ENCODE results near the gene DBF4B.

The DBF4B gene

GRCh38 chr17:44760474-44761308 is 52.2 kb downstream of the DBF4B start:
- no peak for DNase-seq

GRCh38 chr17:44761932-44762810 is 53.7 kb downstream of the DBF4B start:
- no peak for DNase-seq

GRCh38 chr17:44763170-44763569 is 54.7 kb downstream of the DBF4B start:
- no peak for DNase-seq

DNA sequence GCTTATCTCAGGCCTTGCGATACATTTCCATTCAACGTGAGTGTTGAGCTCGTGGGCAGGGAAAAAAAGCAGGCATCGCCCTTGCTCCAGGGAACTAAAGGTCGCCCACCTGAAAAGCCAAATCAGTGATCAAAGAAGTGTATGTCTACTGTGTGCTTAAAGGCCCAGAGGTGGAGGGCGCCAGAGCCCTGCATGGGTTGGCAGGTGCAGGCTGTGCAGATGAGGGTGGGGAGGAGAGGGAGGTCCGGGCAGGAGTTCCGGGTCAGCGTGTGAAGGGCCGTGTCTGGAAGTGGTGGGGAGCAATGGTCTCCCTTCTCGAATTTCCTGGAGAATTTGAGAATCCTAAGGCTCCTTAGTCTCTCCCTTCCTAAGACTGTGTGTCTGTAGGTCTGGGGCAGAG is 57.5 kb downstream of the DBF4B start:
- DNase-seq = no peak

GRCh38 chr17:44766409-44767038 is 58.1 kb downstream of the DBF4B start:
- DNase-seq = no peak

DNA sequence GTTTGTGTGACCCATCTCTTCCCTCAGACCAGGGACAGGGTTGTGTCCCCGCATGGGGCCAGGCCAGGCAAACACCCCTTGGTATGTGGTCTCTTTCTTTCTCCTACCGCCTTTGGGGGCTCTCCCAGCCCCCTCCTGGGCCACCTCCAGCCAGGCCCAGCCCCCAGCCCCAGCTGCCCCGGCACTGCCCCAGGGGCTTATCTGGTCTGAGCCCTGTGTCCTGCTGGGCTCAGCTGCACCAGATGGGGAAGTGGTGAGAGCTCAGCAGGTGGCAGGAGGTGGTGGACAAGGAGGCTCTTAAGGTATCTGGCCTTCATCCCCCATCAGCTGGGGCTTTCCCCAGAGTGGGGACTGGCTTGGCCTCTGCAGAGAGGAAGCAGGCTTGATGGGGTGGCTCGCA is 59.0 kb downstream of the DBF4B start:
- DNase-seq = no peak

DNA sequence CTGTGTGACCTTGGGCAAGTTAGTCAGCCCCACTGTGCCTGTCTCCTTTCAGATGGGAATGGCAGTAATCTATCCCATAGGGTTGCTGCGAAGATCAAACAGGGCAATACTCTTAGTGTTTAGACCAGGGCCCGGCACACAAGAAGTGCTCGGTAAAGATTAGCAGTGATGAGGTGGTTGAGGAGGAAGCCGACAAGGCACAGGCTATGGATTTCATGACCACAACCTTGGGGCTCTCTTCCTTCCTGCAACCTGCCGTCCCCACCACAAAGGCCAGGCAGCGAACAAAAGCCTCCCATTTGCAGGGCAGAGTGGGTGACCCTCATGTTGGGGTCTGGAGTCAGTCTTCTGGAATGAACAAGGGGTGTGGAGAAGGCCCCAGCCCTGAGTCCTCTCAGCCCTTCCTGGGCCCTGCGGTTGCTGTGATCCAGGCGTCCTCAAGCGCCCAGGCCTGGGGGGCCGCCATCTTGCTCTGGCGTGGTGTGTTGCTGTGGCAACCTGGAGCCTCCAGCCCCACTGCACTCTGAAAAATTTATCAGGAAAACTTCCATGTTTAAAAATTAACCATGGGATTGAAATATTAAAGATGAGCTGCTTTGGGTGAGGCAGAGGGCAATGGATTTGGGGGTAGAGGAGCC is 60.2 kb downstream of the DBF4B start:
- DNase-seq = no peak

GRCh38 chr17:44769230-44769629 is 60.8 kb downstream of the DBF4B start:
- DNase-seq = no peak

DNA sequence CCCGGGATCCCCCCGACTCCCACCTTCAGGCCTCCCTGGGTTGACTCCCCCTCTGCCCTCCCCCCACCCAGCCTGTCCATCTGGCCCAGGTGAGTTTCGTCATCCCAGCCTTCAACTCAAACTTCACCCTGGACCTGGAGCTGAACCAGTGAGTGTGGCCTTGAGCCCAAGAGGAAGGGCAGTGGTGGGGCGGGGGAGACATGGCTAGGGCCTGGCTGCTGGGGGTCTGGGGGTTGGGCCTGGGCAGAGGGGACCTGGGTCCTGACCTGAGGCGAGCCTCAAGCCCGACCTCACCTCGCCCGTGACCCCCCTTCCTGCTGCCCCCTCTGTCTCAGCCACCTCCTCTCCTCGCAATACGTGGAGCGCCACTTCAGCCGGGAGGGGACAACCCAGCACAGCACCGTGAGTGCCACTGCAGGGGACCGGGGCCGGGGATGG is 61.2 kb downstream of the DBF4B start:
- DNase-seq = no peak

DNA sequence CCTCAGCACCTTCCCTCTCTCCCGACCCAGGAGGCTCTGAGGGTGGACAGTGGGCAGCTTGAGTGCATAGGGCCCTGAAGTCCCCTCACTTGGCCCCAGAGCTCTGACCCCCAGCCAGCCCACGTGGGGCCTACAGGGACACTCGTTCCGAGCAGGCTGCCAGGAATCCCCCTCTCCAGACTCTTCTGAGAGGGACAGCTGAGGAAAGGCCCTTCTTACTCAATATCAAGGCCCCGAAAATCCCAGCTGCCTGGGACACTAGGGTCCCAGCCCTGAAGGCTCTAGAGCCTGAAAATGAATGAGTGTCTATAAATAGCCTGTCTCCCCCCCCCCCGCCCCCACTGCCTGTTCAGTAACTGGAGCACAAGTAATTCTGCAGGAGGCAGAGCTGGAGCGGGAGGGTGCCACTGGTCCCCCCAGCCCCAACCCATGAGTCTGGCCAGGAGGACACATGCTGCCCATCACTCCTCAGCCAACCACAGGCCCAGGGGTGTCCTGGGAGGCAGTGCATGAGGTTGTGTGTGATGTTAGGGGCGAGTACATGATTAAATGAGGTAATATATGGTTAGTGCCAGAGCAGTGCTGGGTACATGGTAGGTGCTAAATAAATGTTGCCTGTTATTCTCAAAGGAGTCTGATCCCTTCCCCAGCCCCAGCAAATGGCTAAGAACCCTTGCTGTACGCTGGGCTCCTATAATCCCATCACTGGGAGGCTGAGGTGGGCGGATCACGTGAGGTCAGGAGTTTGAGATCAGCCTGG is 61.9 kb downstream of the DBF4B start:
- no peak for DNase-seq

GRCh38 chr17:44772308-44773045 is 64.0 kb downstream of the DBF4B start:
- no peak for DNase-seq

DNA sequence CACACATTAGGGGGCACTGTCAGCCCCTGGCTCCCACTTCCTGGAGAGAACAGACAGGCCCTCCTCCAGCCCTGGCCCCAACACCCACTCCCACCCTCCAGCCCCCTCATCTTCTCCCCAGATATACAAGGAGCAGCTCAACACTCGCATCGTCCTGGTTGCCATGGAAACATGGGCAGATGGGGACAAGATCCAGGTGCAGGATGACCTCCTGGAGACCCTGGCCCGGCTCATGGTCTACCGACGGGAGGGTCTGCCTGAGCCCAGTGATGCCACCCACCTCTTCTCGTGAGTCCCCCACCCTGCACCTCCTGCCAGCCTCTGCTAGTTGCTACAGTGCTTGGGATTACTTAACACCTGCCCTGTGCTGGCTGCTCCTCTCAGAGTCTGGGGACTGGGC is 64.7 kb downstream of the DBF4B start:
- DNase-seq = no peak

DNA sequence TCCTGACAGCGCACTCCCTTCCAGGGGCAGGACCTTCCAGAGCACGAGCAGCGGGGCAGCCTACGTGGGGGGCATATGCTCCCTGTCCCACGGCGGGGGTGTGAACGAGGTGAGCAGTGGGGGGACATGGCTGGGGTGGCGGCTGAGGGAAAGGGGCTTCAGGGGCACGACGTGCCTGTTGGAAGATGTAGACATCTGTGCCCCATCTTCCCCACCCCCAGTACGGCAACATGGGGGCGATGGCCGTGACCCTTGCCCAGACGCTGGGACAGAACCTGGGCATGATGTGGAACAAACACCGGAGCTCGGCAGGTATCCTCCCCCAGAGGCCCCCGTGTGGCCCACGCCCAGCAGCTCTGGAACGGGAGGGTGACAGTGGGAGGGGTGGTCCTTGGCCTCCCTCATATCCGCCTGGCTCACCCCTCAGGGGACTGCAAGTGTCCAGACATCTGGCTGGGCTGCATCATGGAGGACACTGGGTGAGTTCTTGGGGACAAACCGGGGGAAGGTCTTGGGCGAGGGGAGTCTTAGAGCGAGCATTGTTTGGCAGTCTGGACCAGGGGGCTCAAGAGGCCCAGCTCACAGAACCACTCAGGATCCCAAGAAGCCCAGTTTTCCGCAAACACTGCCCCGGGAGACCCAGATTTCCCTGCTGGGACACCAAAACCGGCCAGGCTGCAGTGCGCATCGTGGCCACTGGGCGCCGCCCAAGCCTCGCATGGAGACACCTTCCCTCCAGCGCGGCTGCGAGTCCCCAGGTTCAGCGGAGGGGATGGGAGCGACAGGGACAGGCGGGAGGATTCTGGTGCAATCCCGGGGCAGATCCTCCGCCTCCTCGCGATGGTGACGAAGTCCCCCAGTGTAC is 66.0 kb downstream of the DBF4B start:
- peak; percentile 76 to 96 for DNase-seq

GRCh38 chr17:44775136-44775837 is 66.8 kb downstream of the DBF4B start:
- peak; percentile 98 to 100 for DNase-seq

GRCh38 chr17:44775838-44776621 is 67.6 kb downstream of the DBF4B start:
- DNase-seq = peak in 1 of 2 experiments; percentile 92

DNA sequence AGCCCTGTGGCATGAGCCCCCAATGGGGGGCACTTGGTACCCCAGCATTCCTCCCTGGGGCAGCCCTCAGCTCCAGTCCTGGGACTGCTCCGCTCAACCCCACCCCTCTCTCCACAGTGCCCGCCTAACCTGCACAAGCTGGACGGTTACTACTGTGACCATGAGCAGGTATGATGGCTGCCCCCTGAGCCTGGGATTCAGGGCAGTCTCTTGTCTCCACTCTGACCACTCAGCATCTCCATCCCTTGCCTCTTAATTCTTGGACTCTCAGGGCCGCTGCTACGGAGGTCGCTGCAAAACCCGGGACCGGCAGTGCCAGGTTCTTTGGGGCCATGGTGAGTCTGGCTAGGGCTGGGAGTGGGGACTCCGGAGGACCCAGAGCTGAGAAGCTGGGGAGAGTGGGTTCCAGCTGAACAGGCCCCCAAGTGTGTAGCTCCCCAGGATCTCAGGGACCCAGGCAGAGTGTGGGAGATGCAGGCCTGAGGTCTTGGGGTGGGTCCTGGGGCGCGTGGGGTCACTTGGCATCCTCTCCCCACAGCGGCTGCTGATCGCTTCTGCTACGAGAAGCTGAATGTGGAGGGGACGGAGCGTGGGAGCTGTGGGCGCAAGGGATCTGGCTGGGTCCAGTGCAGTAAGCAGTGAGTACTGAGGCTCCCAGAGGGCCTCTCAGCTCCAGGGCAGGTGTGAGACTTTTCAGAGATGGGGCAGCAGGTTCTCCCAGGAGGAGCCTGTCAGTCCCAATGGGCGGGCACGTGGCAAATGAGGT is 68.3 kb downstream of the DBF4B start:
- DNase-seq = no peak

DNA sequence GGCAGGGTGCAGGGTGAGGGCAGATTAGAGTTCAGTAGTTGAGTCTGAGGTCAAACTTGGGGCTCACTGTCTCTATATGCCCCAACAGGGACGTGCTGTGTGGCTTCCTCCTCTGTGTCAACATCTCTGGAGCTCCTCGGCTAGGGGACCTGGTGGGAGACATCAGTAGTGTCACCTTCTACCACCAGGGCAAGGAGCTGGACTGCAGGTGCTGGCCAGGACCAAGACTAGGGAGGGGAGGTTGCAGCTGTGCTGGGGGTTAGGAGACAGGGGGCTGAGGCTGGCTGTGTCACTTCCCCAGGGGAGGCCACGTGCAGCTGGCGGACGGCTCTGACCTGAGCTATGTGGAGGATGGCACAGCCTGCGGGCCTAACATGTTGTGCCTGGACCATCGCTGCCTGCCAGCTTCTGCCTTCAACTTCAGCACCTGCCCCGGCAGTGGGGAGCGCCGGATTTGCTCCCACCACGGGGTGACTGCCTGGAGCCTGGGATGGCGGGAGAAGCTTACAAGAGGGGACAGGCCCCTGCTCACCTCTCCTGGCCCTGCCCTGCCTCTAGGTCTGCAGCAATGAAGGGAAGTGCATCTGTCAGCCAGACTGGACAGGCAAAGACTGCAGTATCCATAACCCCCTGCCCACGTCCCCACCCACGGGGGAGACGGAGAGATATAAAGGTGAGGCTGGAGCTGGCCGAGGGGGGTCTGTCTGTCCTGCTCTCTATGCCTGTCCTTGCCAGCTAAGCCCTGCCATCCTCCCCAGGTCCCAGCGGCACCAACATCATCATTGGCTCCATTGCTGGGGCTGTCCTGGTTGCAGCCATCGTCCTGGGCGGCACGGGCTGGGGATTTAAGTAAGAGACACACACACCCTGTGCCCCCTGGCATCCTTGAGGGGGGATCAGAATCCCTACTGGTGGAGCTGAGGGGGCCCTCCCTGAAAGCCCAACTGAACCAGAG is 69.2 kb downstream of the DBF4B start:
- DNase-seq = no peak
